Skin of body (tissue), 2 donors: Measurements from ENCODE around the gene TMEM126A. TPM values are rescaled to one million over a fixed set of nuclear protein-coding genes. Genes with fewer than 3 reads are reported as not detected.
"Not testable (repeated sequence)": the region's sequence is repeated elsewhere in the genome, so short reads cannot be mapped to it uniquely, and the experiment has no call there.

ENCODE experiments used
- DNase-seq: peaks from one replicate; lab custom pipeline; 2025; lab: John Stamatoyannopoulos, UW
- total RNA-seq: library from RNA; depleted of rRNA; stranded (reverse); fragments of >200 nt; gene quantifications from one replicate; pipeline ENCODE4 v1.2.3, GENCODE V29; 2014

Gene TMEM126A
- 20.2 TPM for total RNA-seq

GRCh38 chr11:85647604-85648299 lies at the start of gene TMEM126A:
TMEM126A (plus strand) TSS chr11:85647967; CDS start chr11:85650256, 2,289 bp downstream.
- DNase-seq, result peak; percentile 77

DNA sequence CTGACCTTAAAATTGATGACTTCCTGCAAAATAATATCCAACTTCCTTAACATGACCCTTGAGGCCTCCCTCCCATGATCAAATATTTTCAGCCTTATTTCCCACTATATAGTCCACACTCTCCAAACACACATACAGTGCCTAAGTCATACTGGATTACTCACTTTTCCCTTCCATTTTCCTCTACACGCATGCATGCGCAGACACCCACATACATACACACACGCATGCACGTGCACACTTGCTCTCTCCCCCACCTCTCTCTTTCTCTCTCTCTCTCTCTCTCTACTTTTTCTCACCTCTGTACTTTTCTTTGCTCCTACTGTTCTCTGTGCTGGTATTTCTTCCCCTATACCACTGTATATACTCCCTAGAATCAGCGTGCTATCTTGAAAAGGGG lies 48.7 kb upstream of the TMEM126A start:
- DNase-seq, result no peak

GRCh38 chr11:85602526-85603213 lies 45.1 kb upstream of the TMEM126A start:
- no peak for DNase-seq

GRCh38 chr11:85603220-85603619 lies 44.5 kb upstream of the TMEM126A start:
- no peak for DNase-seq

- DNase-seq, result not testable (repeated sequence)
Measured at GRCh38 chr11:85606237-85606636, 41.5 kb upstream of the TMEM126A start.

GRCh38 chr11:85608621-85609020 lies 39.1 kb upstream of the TMEM126A start:
- DNase-seq, result not testable (repeated sequence)

GRCh38 chr11:85609286-85609685 lies 38.5 kb upstream of the TMEM126A start:
- DNase-seq, result not testable (repeated sequence)

- DNase-seq, result not testable (repeated sequence)
Measured at GRCh38 chr11:85611643-85612042, 36.1 kb upstream of the TMEM126A start.

- DNase-seq, result no peak
Measured at GRCh38 chr11:85619499-85619898, 28.3 kb upstream of the TMEM126A start.

GRCh38 chr11:85620256-85620655 lies 27.5 kb upstream of the TMEM126A start:
- no peak for DNase-seq

- DNase-seq, result no peak
Measured at GRCh38 chr11:85626496-85626895, 21.3 kb upstream of the TMEM126A start.

GRCh38 chr11:85627332-85627997 lies 20.3 kb upstream of the TMEM126A start, which contains the start of gene DLG2:
DLG2 (minus strand) TSS chr11:85627344.
- DNase-seq, result peak; percentile 50

DNA sequence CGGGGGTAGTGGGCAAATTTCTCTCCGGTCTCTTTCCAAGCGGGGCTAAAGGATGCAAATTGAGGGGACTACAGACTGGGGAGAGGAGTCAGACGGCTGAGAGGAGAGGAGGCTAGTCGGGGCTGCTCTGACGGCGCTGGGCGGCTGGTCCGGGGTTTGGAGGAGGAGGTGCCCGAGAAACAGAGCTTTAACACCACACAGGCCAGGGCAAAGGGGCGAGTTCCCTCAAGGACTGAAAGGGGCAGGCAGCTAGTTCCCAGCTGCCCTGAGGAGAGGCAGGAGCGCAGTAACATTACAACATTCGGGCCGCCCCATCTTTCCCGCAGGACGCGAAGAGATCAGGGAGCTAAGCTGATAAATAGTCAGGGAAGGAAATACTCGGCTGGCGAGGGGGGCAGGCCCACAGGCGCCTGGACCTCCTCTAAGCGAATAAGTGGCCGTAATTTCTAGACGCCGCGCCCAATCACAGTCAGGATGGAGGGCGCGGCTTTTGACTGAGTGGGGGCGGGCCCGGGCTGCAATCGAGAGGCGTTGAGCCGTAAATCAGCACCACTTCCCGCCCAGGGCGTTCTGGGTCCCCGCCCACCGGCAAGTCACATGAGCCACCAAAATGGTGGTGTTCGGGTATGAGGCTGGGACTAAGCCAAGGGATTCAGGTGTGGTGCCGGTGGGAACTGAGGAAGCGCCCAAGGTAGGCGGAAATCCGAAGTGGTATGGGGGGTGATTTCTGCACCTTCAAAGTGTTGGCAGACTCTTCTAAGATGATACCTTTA lies 19.6 kb upstream of the TMEM126A start, which contains the start of gene TMEM126B:
Gene TMEM126B, plus strand, starts transcription at position 596 of the 773 bp plus-strand sequence. Its CDS starts 15 bp downstream, at position 611.
- DNase-seq, result peak; percentile 97

- peak; percentile 51 for DNase-seq
Measured at GRCh38 chr11:85628771-85629341, 18.9 kb upstream of the TMEM126A start.

DNA sequence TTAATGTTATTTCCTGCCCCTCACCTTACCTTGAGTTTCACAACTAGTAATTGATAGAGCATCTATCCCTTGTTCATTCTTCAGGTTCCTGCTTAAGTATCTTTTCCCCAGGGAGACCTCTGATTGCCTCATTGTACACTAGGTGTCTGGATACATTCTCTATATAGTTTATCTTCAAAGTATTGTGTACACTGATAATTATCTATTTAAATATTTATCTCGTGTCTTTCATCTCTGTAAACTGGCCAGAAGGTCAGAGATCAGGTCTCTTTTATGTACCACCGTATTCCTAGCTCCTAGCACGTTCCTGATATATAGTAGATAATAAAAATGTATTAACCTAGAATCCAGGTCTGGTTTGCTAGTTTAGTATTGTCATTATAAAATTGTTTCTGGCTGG lies 13.0 kb upstream of the TMEM126A start:
- DNase-seq, result no peak

- no peak for DNase-seq
Measured at GRCh38 chr11:85643191-85643614, 4.6 kb upstream of the TMEM126A start.

- DNase-seq, result no peak
Measured at GRCh38 chr11:85647078-85647477, 689 bp upstream of the TMEM126A start.

DNA sequence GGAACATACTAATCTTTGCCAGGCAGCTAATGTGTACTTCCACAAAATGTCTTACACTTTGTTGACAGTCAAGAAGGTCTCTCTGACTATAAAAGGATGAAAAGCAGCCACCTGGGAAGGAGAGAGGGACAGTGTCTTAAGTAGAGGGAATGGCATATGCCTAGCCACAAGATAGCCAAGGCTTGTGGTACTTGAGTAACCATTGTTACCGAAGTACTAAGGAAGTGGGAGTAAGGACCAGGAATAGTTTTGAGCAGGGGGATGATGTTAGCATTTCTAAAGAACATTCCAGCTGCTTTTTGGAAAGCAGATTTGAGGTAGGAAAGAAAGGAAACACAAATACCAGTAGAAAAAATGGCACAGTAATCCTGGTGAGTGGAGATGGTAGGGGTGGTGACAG lies 3.4 kb downstream of the TMEM126A start:
- DNase-seq, result no peak

- no peak for DNase-seq
Measured at GRCh38 chr11:85652786-85653447, 5.2 kb downstream of the TMEM126A start.

- DNase-seq, result not testable (repeated sequence)
Measured at GRCh38 chr11:85654343-85654742, 6.6 kb downstream of the TMEM126A start.
